ENCODE results near the gene GPR161. TPM values are rescaled to one million over a fixed set of nuclear protein-coding genes. Genes with fewer than 3 reads are reported as not detected.

Gene GPR161
- total RNA-seq, 1 experiment from 2014 or later = 11.8 TPM

GRCh38 chr1:168106274-168106673 is 30.5 kb downstream of the GPR161 start:
- ChIA-PET POLR2A (ENCODE audit: unreplicated experiment) (no interaction called here), CTCF (no interaction called here)
- no peak overlapping the region for H2AFZ ChIP-seq (ENCODE audit: low read length)
- H3K27ac ChIP-seq (ENCODE audit: low read length) = no peak overlapping the region
- no peak for DNase-seq
- H3K36me3 ChIP-seq (ENCODE audit: low read depth, low read length) = no peaks in the 10 kb centered on the region
- ATAC-seq = no peak
- intact Hi-C loops (cut with micrococcal nuclease) = no loop called here
- no peaks in the 10 kb centered on the region for H4K20me1 ChIP-seq (ENCODE audit: low read length)
- TF ChIP-seq EZH2phosphoT487 (IDR thresholded peaks at IDR 0.05; ENCODE audit: borderline replicate concordance, low read length) (no peak), EZH2 (IDR thresholded peaks at IDR 0.05; ENCODE audit: low read length, unreplicated experiment) (no peak), CTCF (conservative IDR thresholded peaks at IDR 0.05; ENCODE audit: low read depth, low read length) (no peak)
- no peak overlapping the region for H3K4me3 ChIP-seq (ENCODE audit: low read length)
- no peaks in the 10 kb centered on the region for H3K27me3 ChIP-seq (ENCODE audit: low read length)
- H3K9me2 ChIP-seq (replicated peaks; ENCODE audit: low read length) = no peaks in the 10 kb centered on the region
- no TSS peak for BruUV-seq (replicated peaks)
- H3K9ac ChIP-seq (ENCODE audit: low read length) = no peak overlapping the region
- no peak overlapping the region for H3K4me2 ChIP-seq (ENCODE audit: low read length)
- H3K79me2 ChIP-seq (ENCODE audit: low read length) = no peaks in the 10 kb centered on the region
- H3K4me1 ChIP-seq (ENCODE audit: insufficient read depth, low read length) = no peaks in the 10 kb centered on the region
- no peaks in the 10 kb centered on the region for H3F3A ChIP-seq (ENCODE audit: low read length, unreplicated experiment)
- no peaks in the 10 kb centered on the region for H3K9me3 ChIP-seq (ENCODE audit: low read length)

DNA sequence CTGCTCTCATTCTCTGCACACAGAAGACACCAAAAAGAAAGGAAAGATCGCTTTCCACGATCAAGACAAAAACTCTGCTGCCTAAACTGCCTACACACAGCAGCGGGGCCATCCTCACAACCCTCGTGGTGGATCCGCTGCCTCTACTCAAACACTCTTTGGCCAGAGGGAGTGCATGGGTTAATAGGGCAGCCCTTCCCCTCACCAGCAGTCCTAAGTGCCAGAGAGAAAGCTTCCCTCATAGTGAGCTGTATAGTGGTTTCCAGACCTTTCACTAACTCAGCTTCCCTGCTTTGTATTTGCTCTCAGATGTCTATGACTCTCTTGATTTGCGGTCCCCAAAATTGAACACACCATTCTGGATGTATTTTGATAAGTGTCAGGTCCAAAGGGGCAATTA is 30.9 kb downstream of the GPR161 start:
- no peak overlapping the region for H2AFZ ChIP-seq (ENCODE audit: low read length)
- no peak overlapping the region for H3K9ac ChIP-seq (ENCODE audit: low read length)
- H3K4me1 ChIP-seq (ENCODE audit: insufficient read depth, low read length) = no peaks in the 10 kb centered on the region
- DNase-seq (no peak), ATAC-seq (no peak)
- BruUV-seq (replicated peaks) = no TSS peak
- no peak overlapping the region for H3K4me3 ChIP-seq (ENCODE audit: low read length)
- H4K20me1 ChIP-seq (ENCODE audit: low read length) = no peaks in the 10 kb centered on the region
- H3K27me3 ChIP-seq (ENCODE audit: low read length) = no peaks in the 10 kb centered on the region
- no peak overlapping the region for H3K27ac ChIP-seq (ENCODE audit: low read length)
- no peaks in the 10 kb centered on the region for H3K9me2 ChIP-seq (replicated peaks; ENCODE audit: low read length)
- CTCF ChIA-PET = interaction anchor here (0.7 kb wide), 1 partner anchor 237 kb away, joined by 3 read pairs; no protein-coding TSS in a partner anchor
- no peaks in the 10 kb centered on the region for H3K79me2 ChIP-seq (ENCODE audit: low read length)
- POLR2A ChIA-PET (ENCODE audit: unreplicated experiment) = no interaction called here
- intact Hi-C loops (cut with micrococcal nuclease) = no loop called here
- no peak overlapping the region for H3K4me2 ChIP-seq (ENCODE audit: low read length)
- H3F3A ChIP-seq (ENCODE audit: low read length, unreplicated experiment) = no peaks in the 10 kb centered on the region
- no peaks in the 10 kb centered on the region for H3K36me3 ChIP-seq (ENCODE audit: low read depth, low read length)
- H3K9me3 ChIP-seq (ENCODE audit: low read length) = no peaks in the 10 kb centered on the region
- TF ChIP-seq EZH2phosphoT487 (IDR thresholded peaks at IDR 0.05; ENCODE audit: borderline replicate concordance, low read length) (no peak), EZH2 (IDR thresholded peaks at IDR 0.05; ENCODE audit: low read length, unreplicated experiment) (no peak), CTCF (conservative IDR thresholded peaks at IDR 0.05; ENCODE audit: low read depth, low read length) (no peak)

- DNase-seq = no peak
- no peaks in the 10 kb centered on the region for H3K9me2 ChIP-seq (replicated peaks; ENCODE audit: low read length)
- CTCF ChIA-PET = no interaction called here
- intact Hi-C loops (cut with micrococcal nuclease) = no loop called here
- no peak overlapping the region for H3K4me2 ChIP-seq (ENCODE audit: low read length)
- no peak overlapping the region for H3K4me3 ChIP-seq (ENCODE audit: low read length)
- no peak overlapping the region for H3K27ac ChIP-seq (ENCODE audit: low read length)
- no peaks in the 10 kb centered on the region for H4K20me1 ChIP-seq (ENCODE audit: low read length)
- BruUV-seq (replicated peaks) = no TSS peak
- no peak overlapping the region for H2AFZ ChIP-seq (ENCODE audit: low read length)
- no peaks in the 10 kb centered on the region for H3K4me1 ChIP-seq (ENCODE audit: insufficient read depth, low read length)
- ATAC-seq = no peak
- no peaks in the 10 kb centered on the region for H3F3A ChIP-seq (ENCODE audit: low read length, unreplicated experiment)
- H3K79me2 ChIP-seq (ENCODE audit: low read length) = no peaks in the 10 kb centered on the region
- H3K27me3 ChIP-seq (ENCODE audit: low read length) = no peaks in the 10 kb centered on the region
- H3K9ac ChIP-seq (ENCODE audit: low read length) = no peak overlapping the region
- H3K9me3 ChIP-seq (ENCODE audit: low read length) = no peaks in the 10 kb centered on the region
- POLR2A ChIA-PET (ENCODE audit: unreplicated experiment) = no interaction called here
- H3K36me3 ChIP-seq (ENCODE audit: low read depth, low read length) = no peaks in the 10 kb centered on the region
- no peak for TF ChIP-seq EZH2 (IDR thresholded peaks at IDR 0.05; ENCODE audit: low read length, unreplicated experiment)
- TF ChIP-seq EZH2phosphoT487 (IDR thresholded peaks at IDR 0.05; ENCODE audit: borderline replicate concordance, low read length) = no peak
- TF ChIP-seq CTCF (conservative IDR thresholded peaks at IDR 0.05; ENCODE audit: low read depth, low read length) = no peak
Observed at GRCh38 chr1:168104535-168104934, 32.2 kb downstream of the GPR161 start.

All from PC-3 (cell line).